ENCODE results near the gene NBEA. TPM values are rescaled to one million over a fixed set of nuclear protein-coding genes. Genes with fewer than 3 reads are reported as not detected.

Gene NBEA
- total RNA-seq, 1 donor from 2014 or later, result 12.0 TPM

DNA sequence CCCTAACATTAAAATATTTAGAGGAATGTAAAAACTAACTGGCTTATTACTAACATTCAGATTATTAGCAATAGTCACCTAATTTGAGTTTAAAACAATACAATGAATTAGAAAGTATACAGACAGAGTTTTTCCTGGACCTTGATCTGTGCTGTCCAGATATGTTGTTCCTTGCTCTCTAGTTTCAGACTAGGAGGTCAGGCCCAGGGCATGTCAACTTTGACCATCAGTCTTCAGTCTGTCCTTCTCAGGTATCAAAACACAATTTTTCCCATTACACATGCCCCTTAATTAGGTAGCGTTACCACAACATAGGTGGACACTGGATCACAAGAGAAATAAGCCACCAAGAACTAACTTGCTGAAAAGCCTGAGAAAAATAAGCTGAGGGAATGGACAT is 337.4 kb downstream of the NBEA start:
- no peaks in the 10 kb centered on the region for H3K9me3 ChIP-seq
- H3K4me3 ChIP-seq, result no peak overlapping the region
- TF ChIP-seq, protein P1, sequence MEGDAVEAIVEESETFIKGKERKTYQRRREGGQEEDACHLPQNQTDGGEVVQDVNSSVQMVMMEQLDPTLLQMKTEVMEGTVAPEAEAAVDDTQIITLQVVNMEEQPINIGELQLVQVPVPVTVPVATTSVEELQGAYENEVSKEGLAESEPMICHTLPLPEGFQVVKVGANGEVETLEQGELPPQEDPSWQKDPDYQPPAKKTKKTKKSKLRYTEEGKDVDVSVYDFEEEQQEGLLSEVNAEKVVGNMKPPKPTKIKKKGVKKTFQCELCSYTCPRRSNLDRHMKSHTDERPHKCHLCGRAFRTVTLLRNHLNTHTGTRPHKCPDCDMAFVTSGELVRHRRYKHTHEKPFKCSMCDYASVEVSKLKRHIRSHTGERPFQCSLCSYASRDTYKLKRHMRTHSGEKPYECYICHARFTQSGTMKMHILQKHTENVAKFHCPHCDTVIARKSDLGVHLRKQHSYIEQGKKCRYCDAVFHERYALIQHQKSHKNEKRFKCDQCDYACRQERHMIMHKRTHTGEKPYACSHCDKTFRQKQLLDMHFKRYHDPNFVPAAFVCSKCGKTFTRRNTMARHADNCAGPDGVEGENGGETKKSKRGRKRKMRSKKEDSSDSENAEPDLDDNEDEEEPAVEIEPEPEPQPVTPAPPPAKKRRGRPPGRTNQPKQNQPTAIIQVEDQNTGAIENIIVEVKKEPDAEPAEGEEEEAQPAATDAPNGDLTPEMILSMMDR (IDR thresholded peaks at IDR 0.05), result no peak
- TF ChIP-seq POLR2A (IDR thresholded peaks at IDR 0.05) (no peak), POLR2AphosphoS5 (IDR thresholded peaks at IDR 0.05; ENCODE audit: insufficient read depth in 1 of 2, low read depth in 1 of 2) (no peak)
- intact Hi-C loops (cut with DNase I), result no loop called here
- H3K4me1 ChIP-seq, result no peaks in the 10 kb centered on the region
- H3K27ac ChIP-seq, result no peak overlapping the region
- no peak for DNase-seq (ENCODE audit: extremely low spot score in 2 of 2)
- no peaks in the 10 kb centered on the region for H3K36me3 ChIP-seq
- H3K27me3 ChIP-seq, result no peaks in the 10 kb centered on the region

GRCh38 chr13:35283856-35284255 is 341.8 kb downstream of the NBEA start:
- intact Hi-C loops (cut with DNase I), result no loop called here
- DNase-seq (ENCODE audit: extremely low spot score in 2 of 2), result no peak
- H3K27me3 ChIP-seq, result no peaks in the 10 kb centered on the region
- H3K4me1 ChIP-seq, result no peaks in the 10 kb centered on the region
- H3K36me3 ChIP-seq, result no peaks in the 10 kb centered on the region
- H3K4me3 ChIP-seq, result no peak overlapping the region
- TF ChIP-seq POLR2AphosphoS5 (IDR thresholded peaks at IDR 0.05; ENCODE audit: insufficient read depth in 1 of 2, low read depth in 1 of 2) (no peak), POLR2A (IDR thresholded peaks at IDR 0.05) (no peak)
- TF ChIP-seq, protein P1 (IDR thresholded peaks at IDR 0.05), result no peak
- no peaks in the 10 kb centered on the region for H3K9me3 ChIP-seq
- H3K27ac ChIP-seq, result no peak overlapping the region

GRCh38 chr13:35285677-35286076 is 343.6 kb downstream of the NBEA start:
- no peak for DNase-seq (ENCODE audit: extremely low spot score in 2 of 2)
- TF ChIP-seq POLR2A (IDR thresholded peaks at IDR 0.05), result no peak
- TF ChIP-seq, protein P1 (IDR thresholded peaks at IDR 0.05), result no peak
- TF ChIP-seq POLR2AphosphoS5 (IDR thresholded peaks at IDR 0.05; ENCODE audit: insufficient read depth in 1 of 2, low read depth in 1 of 2), result no peak
- Histone ChIP-seq H3K27me3 (no peaks in the 10 kb centered on the region), H3K27ac (no peak overlapping the region), H3K4me3 (no peak overlapping the region), H3K36me3 (no peaks in the 10 kb centered on the region), H3K9me3 (no peaks in the 10 kb centered on the region), H3K4me1 (no peaks in the 10 kb centered on the region)
- intact Hi-C loops (cut with DNase I), result no loop called here

DNA sequence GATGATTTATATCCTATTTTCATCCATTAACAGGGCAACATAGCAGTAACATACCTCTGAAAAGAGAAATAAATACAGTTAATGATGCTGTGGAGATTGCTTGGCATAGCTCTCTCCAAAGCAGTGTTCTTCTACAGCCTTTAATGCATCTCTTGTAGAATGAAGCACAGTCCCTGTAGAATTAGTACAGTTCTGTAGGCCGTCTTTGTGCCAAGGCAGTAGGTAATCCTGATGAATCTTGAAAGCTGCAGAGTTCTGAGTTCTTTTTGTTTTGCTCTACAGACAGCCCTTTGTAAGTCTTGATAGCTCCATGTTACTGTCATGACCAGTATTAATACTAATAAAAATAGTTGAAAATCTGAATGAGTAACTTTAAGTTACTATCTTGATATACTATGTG is 350.3 kb downstream of the NBEA start:
- H3K4me3 ChIP-seq, result no peak overlapping the region
- TF ChIP-seq, protein P1 (IDR thresholded peaks at IDR 0.05), result no peak
- TF ChIP-seq POLR2AphosphoS5 (IDR thresholded peaks at IDR 0.05; ENCODE audit: insufficient read depth in 1 of 2, low read depth in 1 of 2), result no peak
- no peak for TF ChIP-seq POLR2A (IDR thresholded peaks at IDR 0.05)

DNA sequence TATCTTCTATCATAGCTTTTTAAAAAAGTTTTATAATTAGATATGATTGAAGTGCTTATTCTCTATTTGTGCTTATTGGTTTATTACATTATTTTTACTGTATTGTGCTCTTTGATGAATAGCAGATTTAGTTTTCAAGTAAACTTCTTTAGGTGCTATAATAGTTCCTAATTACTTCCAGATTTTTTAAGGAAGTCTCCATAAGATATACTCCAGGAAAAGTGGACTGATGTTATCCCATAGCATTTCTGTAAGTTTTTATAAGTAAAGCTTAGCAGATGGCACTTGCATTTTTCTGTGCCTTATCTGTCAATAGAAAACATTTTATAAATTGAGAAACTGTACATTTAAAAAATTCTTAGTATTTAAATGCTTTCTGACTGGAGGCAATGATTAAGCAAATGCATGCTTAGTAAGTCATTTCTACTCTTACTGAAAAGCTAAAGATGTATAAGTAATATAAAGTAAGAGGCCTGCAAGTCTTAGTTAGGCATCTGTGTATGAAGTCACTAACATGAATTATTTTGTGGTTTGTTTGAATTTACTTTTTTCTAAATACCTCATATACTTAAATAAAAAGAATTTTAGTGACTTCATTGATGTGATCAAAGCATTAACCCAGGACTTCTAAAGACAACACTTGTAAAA is 351.6 kb downstream of the NBEA start:
- intact Hi-C loops (cut with DNase I), result no loop called here
- Histone ChIP-seq H3K4me3 (no peak overlapping the region), H3K9me3 (no peaks in the 10 kb centered on the region), H3K27ac (no peak overlapping the region), H3K36me3 (no peaks in the 10 kb centered on the region), H3K27me3 (no peaks in the 10 kb centered on the region), H3K4me1 (no peaks in the 10 kb centered on the region)
- TF ChIP-seq POLR2A (IDR thresholded peaks at IDR 0.05), result no peak
- DNase-seq (ENCODE audit: extremely low spot score in 2 of 2), result no peak

More for the DNA sequence above, 350.3 kb downstream of the NBEA start:
- no peak for DNase-seq (ENCODE audit: extremely low spot score in 2 of 2)
- no peaks in the 10 kb centered on the region for H3K27me3 ChIP-seq
- no peak overlapping the region for H3K27ac ChIP-seq
- H3K36me3 ChIP-seq, result no peaks in the 10 kb centered on the region
- intact Hi-C loops (cut with DNase I), result no loop called here
- H3K4me1 ChIP-seq, result no peaks in the 10 kb centered on the region
- no peaks in the 10 kb centered on the region for H3K9me3 ChIP-seq

Measured in vagina (tissue), 2 donors.